HT-29 (cell line): ENCODE results near the gene RRAGD. TPM values are rescaled to one million over a fixed set of nuclear protein-coding genes. Genes with fewer than 3 reads are reported as not detected.

ENCODE experiments used
- DNase-seq: peaks from one replicate; pipeline ENCODE4 v3.0.0-alpha.2; 2015; ENCODE audit warnings: low spot score
- total RNA-seq: library from RNA; depleted of rRNA; stranded (reverse); fragments of >200 nt; shearing (Covaris generic); gene quantifications from 2 replicates; pipeline ENCODE4 v1.2.3, GENCODE V29; 2014

Gene RRAGD
- total RNA-seq, 1 experiment from 2014 or later: not detected

DNA sequence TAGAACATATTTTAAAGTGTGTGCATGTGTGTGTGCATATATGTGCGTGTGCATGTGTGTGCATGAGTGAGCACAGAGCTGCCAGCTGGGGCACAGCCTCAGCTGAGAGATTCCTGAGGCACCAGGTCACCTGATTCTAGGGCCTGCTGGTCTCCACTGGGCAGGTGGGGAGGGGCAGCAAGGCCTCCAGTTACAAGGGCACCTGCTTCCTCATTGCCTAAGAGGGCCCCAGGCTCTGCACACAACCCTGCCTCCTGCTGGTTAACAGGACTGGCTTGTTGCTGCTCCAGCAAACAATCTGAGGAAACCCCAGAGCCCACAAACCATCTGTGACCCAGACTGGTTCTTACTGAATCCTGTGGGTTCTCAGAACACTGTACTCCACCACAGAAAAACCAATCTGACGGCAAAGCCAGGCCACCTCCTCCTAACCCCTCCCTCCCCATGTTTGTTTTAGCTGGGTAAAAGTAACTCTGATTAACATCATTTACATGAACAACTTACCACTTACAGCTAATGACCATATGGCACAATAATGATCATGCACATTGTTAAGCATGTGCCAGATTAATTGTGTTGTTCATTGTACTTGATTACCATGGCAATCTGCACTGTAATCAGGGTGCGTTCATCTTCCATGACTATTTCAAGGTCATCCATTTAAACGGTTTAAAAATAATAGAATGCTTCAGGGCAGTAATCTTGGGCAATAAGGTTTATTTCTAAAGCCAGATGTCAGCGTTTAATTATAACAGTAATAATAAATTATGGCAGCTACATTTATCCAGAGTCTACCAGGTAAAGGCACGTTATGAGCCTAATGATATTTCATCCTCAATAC lies 36.4 kb downstream of the RRAGD start:
- DNase-seq: peak; percentile 58

DNA sequence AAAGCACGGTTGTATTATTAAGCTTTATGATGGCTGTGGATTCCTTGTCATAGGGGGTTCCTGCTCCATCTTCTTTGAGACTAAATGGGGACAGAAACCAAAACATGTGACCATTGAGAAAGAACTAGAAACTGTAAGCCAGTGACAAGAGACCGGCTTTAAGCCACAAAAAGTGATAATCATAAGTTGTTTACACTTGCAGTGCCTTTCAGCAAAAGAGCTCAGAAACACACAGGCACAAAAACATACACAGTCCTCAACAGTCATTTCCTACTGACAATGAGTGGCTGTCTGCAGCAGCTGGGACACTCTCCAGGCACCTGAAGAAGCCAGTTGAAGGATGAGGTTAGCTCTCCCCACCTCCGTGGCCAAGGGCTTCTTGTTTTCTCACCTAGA lies 39.6 kb downstream of the RRAGD start:
- no peak for DNase-seq

DNA sequence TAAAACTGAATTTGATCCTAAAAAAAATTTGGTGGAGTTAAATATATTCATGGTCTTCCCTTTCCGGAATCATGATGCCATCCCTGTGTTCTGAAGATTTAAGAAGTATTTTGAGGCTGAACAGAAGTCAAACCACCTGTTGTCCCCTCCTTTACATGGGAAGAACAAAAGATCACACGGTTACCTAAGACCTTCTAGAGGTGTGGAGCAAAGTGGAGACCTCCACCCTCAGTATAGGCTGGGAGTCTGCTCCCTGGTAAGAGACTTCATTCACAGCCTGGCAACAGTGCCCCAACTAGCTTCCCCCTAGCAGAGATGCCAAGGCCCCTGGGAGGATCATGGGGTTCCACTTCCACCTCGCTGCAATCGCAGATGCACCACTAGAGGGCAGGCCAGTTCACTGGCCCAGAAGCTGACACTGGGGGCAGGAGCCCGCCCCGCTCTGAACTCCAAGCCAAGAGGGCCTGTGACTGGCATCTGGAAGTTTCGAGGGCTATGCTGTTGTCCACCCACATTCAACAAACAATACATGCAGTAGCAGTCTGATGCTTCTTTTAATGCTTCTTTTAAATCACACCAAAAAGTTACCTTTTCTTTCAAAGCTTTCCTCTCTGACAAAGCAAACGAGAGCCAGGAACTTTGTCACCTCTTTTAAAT lies 40.1 kb downstream of the RRAGD start:
- peak; percentile 87 for DNase-seq

DNA sequence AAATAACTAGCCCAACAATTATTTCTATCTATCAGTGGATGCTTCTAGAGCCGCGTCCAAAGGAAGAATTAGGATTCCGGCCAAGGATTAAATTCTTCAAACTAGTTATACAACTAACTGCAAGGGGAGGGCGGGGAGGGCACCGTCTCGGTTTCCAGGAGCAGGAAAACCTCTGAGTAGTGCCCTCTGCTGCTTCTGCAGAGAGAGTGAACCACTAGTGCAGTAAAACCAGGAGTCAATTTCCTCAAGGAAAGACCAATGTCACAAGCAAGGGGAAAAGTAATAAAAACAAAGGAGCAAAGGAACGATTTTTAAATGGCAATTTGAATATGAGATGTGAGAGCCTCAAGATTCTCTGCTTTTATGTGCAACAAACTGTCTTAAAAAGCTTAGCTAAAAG lies 43.1 kb downstream of the RRAGD start:
- DNase-seq: peak; percentile 79

DNA sequence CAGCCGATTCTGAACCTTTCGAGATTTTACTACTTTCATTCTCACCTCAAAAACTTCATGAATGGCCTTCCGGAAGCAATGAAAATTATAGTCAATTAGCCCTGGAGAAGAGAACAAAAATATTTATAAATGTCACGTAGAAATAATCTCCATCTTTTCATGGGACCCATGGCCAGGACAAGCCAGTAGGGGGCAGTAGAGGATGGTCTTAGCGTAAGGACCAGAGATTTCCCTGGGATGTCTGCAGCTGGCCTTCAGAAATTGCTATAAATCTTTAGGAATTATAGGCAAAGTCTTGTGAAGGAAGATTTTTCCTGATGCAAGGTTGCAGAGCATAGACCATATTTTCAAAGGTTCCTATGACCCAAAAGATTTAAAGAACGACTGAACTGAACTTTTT lies 44.0 kb downstream of the RRAGD start:
- DNase-seq: peak; percentile 68

GRCh38 chr6:89364586-89364985 lies 47.5 kb downstream of the RRAGD start:
- no peak for DNase-seq

DNA sequence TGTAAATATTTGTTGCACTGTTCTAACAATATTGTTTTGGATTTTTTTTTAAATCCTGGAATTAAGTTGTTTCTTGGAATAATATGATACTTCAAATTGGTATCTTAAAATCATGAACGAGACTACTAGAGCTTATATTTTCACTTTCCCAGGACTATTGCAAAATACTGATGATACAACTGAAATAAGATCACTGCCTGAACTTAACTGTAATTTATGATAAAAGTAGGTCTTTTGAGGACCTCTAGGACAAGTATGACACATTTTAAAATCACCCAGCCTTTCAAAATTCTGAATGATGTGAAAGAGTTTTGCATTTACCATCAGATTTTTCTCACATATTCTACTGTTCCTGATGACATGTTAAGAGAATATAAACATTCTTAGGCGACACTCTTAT lies 50.9 kb downstream of the RRAGD start:
- DNase-seq: no peak

GRCh38 chr6:89360415-89360999 lies 51.6 kb downstream of the RRAGD start:
- no peak for DNase-seq

GRCh38 chr6:89359561-89359960 lies 52.5 kb downstream of the RRAGD start:
- no peak for DNase-seq

DNA sequence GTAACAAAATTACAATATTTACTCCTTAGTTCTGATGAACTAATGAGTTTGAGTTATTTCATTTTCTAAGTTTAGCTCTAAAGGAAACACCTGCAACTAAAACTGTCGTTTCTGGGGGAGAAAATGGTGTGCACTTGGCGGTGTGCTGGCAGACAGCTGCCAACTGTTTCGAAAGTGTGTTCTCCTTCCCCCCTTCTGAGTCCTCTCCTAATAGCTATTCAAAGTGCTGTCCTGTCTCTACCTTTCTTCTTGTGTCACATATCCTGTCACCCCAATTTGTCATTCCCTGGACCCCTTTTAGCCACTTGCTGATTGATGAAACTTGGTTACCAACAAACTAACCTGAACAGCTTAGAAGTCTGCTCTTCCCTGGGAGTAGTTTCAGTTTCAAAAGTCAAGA lies 54.7 kb downstream of the RRAGD start:
- DNase-seq: no peak

DNA sequence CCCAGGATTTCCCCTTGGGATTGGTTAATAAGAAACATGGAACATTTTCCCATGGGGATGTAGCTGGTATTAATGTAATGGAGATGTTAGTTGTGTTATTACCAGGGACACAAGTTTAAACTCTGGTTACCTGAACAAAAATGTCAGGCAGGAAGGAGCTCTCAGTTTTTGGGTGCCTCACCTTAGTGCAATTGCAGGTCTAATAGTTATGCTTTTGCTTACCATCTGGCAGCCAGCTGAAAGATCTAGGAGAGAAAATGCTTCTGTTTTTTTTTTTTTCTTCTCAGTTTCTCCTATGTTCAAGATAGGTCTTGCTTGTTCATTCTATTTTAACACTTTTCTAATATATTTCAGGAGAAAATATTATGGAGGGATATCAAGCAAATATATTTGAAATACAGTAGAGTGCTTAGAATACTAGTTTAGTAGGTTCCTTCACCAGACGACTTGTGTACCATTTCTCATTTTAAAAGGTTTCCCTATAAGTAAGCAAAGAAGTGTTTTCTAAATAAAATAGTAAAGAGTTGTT lies 55.4 kb downstream of the RRAGD start:
- no peak for DNase-seq

DNA sequence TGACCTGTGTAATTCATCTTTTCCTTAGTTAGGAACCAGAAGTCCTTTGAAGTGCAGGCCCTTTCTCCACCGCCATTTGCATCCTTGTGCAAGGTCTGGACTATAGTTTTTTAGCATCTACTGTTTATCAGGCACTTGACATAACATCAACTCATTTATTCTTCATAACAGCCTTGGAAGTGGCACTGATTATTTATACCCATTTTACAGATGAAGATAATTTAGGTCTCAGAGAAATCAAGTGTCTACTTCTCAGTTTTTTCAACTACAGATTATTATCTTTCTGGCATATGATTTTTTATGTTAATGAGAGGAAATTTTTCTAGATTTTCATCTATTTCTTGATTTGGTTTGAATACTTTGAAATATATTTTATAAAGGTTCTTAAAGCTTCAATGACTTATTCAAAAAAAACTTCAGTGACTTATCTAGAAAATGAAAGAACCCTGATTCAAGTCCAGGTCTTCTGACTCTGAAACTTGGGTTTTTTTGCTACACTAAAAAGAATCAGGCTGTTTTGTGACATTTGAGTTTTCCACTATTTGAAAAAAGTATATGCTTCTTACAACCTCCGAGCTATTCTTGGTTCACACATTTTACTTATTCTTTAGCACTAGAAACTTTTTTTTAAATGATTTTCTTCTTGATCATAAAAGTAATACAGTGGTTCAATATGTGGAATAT lies 56.4 kb downstream of the RRAGD start:
- DNase-seq: no peak

GRCh38 chr6:89353702-89354392 lies 58.2 kb downstream of the RRAGD start:
- DNase-seq: no peak

DNA sequence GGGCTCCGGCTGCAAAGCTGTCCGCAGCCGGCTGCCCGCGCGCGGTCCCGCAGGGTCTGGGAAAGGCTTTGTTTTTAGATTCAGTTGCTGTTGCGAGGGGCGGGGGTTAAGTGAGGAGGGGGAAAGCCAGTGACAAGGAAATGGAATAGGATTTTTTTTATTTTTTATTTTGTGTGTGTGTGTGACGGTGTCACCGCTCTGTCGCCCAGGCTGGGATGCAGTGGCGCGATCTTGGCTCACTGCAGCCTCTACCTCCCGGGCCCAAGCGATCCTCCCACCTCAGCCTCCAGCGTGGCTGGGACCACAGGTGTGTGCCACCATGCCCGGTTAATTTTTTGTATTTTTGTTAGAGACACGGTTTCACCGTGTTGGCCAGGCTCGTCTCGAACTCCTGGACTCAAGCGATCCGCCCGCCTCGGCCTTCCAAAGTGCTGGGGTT lies 58.9 kb downstream of the RRAGD start:
- no peak for DNase-seq

DNA sequence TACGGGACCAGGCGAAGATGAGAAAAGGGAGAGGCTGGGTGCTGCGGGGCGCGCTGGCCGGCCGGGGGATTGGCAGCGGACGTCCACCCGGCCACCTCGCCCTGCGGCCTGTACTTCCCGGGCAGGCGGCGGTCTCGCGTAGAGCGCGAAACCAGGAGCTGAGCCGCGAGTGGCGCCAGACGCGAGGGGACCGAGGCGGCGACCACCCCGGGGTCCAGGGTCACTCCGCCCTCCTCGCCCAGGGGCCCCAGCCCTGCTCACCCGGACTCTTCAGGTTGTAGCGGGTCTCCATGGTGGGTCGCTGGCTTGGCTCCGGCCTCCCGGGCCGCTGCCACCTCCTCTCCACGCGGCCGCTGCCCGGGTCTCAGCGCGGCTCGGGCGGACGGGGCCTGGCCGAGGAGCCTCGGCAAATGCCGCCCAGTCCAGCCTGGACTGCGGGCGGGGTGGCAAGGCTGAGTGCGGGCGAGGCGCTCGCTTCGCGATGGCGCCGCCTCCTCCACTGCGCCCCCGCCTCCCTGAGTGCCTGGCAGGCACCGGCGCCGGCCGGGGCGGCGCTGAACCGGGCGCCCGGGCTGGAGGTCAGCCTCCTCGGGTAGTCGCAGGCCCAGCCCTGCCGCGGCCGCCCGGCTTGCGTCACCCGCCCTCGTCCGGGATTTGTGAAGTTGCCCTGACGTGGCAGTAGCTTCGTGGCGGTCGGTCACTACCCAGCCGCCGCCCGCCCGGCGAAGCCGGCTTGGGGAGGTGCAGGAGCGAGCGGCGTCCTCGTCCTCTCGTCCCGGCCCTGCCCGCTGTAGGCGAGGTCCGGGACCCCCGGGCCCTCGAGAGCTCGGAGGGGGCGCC lies 59.6 kb downstream of the RRAGD start, which contains the start of gene UBE2J1:
UBE2J1 (minus strand) TSS at position 445 of the 840 bp plus-strand sequence; CDS start at position 292, 153 bp downstream.
- DNase-seq: peak; percentile 88

DNA sequence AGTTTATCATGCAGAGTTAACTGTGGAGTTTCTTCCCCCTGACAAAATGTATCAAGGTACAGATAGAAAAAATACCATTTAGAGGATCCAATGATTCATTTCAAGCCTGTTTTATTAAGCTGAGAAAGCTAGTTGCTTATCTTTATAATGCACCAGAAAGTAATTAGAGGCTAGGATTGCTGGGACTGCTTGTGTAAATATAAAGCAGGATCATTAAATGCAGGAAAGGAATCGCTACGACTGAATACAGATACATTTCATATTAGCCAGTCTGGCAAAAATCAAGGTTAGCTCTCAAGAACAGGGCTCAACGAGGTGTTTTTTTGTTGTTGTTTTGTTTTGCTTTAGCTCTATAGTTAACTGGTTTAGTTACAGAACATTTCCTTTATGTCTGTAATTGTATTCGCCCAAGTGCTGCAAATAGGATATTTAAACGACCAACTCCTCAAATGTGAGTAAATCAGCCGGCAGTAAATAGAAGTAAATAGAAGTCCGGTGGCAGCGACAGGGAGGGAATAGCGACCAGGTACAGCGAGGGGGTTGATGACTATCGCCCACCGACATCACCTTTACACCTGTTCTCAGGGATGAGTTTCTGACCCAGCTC lies 60.3 kb downstream of the RRAGD start:
- DNase-seq: peak; percentile 63

- no peak for DNase-seq
Observed at GRCh38 chr6:89350281-89350966, 61.6 kb downstream of the RRAGD start.

DNA sequence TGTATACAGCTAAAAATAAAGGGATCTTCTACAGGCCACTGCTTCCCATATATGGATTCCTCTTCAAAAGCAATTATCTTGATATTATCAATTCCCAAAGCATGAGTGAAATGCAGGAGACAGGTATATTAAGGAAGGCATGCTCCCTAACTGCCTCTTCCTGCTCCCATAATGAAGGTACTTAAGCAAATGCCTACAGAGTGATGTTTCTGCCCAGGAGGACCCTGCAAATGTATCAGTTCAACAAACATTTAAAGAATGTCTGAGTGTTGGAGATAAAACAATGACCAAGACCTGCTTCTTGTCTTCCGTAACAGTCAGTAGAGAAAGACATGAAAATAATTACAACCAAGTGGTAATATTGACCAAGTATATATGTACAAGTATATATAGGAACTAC lies 63.7 kb downstream of the RRAGD start:
- DNase-seq: no peak

DNA sequence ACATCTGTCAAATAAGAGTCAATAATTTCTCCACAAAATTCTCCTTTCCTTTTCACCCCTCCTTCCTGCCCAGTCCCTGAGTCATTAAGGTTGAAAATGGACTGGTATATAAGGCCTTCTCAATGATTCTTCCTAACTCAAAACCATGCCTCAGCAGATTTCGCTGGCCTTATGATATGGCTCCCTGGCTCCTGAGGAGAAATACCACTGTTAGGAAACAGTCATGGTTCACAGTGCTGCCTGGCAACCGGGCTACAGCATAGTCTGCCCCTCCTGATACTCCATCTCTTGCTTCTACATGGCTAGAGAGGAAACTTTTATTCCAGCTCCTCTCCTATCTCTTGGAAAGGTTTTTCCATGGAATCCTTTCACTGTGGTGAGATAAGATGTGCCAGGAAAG lies 64.2 kb downstream of the RRAGD start:
- DNase-seq: no peak
